Loucy (cell line): Measurements from ENCODE around the gene SPECC1.

Source experiments
- EZH2phosphoT487 ChIP-seq: fragments of 200-600 bp; IDR thresholded peaks from 2 replicates; pipeline ENCODE4 v1.6.1; 2018; ENCODE audit warnings: antibody characterized with exemption, mild to moderate bottlenecking, moderate library complexity, borderline replicate concordance
- TF ChIP-seq, protein P1 (sequence below): fragments of 200-600 bp; sonication (generic); conservative IDR thresholded peaks from 2 replicates; pipeline ENCODE4 v1.5.1; 2014; ENCODE audit warnings: mild to moderate bottlenecking, antibody characterized with exemption, low read length

DNA sequence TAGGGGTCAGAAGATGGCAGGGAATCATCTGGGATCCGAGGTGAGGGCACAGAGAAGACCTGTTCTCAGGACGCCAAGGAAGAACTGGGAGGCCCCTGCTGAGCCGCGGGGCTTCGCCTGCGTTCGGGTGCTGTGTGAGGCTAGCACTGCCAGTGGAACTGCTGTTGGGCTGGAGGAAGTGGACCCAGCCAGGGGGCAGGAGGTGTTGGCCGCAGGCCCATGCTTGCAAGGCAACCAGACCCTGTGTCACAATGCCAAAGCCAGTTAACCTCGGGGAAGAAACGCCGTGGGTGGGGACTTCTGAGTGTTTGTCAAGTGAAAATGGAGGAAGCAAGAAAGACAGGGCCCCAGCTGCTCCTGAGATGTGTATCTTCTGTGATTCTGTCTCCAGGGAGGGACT lies 272.7 kb downstream of the SPECC1 start:
- TF ChIP-seq, protein P1, sequence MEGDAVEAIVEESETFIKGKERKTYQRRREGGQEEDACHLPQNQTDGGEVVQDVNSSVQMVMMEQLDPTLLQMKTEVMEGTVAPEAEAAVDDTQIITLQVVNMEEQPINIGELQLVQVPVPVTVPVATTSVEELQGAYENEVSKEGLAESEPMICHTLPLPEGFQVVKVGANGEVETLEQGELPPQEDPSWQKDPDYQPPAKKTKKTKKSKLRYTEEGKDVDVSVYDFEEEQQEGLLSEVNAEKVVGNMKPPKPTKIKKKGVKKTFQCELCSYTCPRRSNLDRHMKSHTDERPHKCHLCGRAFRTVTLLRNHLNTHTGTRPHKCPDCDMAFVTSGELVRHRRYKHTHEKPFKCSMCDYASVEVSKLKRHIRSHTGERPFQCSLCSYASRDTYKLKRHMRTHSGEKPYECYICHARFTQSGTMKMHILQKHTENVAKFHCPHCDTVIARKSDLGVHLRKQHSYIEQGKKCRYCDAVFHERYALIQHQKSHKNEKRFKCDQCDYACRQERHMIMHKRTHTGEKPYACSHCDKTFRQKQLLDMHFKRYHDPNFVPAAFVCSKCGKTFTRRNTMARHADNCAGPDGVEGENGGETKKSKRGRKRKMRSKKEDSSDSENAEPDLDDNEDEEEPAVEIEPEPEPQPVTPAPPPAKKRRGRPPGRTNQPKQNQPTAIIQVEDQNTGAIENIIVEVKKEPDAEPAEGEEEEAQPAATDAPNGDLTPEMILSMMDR = no peak
- no peak for TF ChIP-seq EZH2phosphoT487
